ENCODE measurements around the gene LSAMP.
"Not testable (repeated sequence)": the region's sequence is repeated elsewhere in the genome, so short reads cannot be mapped to it uniquely, and the experiment has no call there.

LSAMP gene

DNA sequence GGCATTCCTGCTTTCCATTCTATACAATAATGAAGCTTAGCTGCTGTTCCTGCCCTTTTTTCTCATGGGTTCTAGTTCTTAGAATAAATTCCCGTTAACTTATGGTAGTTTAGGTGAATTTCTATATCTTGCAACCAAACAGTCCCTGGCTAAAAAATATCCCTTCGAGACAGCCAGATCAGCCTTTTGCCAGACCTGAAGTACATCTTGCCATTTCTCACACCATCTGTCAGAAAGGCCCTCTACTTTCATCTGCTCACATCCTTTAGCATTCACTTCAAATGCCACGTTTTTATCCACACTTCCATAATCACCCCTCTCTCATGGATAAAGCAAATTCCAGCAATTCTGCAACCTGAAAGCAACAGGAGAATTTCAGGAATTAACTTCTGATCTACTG lies 676.6 kb downstream of the LSAMP start:
- Histone ChIP-seq H3K9me3 (ENCODE audit: control insufficient read depth in 2 of 2, low read length in 2 of 2) (no peaks in the 10 kb centered on the region), H3K4me1 (ENCODE audit: control insufficient read depth, insufficient read depth, low read length) (peaks cover 4% of the 10 kb centered on the region), H3K27me3 (ENCODE audit: control insufficient read depth in 1 of 2, insufficient read depth in 2 of 2, low read length in 2 of 2) (no peaks in the 10 kb centered on the region), H3K27ac (ENCODE audit: low read length) (no peak overlapping the region), H3K36me3 (ENCODE audit: control insufficient read depth in 2 of 2, insufficient read depth in 2 of 2, low read length in 2 of 2) (no peaks in the 10 kb centered on the region), H3K9ac (ENCODE audit: low read length in 2 of 2) (no peak overlapping the region), H3K4me3 (ENCODE audit: low read length in 2 of 2) (no peak overlapping the region)

DNA sequence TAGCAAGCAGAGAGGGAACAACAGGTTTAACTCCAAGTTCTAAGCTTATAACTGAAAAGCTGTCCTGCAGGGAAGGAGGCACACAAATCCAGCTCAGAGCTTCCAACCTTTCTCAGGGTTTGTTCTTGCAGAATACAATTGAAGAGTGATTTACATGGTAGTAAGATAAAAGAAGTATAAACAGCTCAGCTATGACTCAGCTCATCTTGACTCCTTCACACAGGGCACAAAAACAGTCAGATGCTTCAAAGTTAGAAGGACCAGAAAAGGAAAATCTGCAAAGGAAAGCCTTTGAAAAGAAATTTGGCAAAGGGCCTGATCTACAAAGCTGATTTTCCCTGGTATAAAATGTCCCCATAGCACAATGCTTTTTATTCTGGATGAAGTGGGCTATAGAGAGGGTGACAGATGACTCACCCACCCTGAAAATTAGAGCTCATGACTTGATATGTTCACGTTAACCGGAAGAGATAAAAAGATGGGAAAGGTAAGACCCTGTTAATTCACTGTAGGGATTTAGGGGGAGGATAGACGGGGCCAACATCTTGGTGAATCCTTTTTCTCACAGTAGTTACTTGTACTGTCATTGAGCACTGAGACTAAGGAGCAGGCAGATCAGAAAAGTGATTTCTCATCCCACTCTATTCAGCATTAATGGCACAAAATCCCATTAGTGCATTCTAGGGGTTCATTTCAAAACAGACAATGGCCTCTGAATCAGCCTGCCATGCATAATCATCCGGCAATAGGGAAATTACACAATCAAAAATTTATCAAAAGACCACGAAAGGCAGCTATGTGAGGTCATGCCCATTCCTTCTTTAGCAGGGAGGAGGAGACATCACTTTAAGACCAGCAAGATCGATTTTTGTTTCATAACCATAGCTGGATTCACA lies 678.5 kb downstream of the LSAMP start:
- Histone ChIP-seq H3K36me3 (ENCODE audit: control insufficient read depth in 2 of 2, insufficient read depth in 2 of 2, low read length in 2 of 2) (no peaks in the 10 kb centered on the region), H3K27ac (ENCODE audit: low read length) (no peak overlapping the region), H3K9ac (ENCODE audit: low read length in 2 of 2) (no peak overlapping the region), H3K27me3 (ENCODE audit: control insufficient read depth in 1 of 2, insufficient read depth in 2 of 2, low read length in 2 of 2) (no peaks in the 10 kb centered on the region), H3K4me1 (ENCODE audit: control insufficient read depth, insufficient read depth, low read length) (peaks cover 4% of the 10 kb centered on the region), H3K4me3 (ENCODE audit: low read length in 2 of 2) (no peak overlapping the region), H3K9me3 (ENCODE audit: control insufficient read depth in 2 of 2, low read length in 2 of 2) (no peaks in the 10 kb centered on the region)

GRCh38 chr3:115761927-115762305 lies 683.4 kb downstream of the LSAMP start:
- Histone ChIP-seq H3K36me3 (ENCODE audit: control insufficient read depth in 2 of 2, insufficient read depth in 2 of 2, low read length in 2 of 2) (no peaks in the 10 kb centered on the region), H3K9ac (ENCODE audit: low read length in 2 of 2) (no peak overlapping the region), H3K4me3 (ENCODE audit: low read length in 2 of 2) (no peak overlapping the region), H3K4me1 (ENCODE audit: control insufficient read depth, insufficient read depth, low read length) (peaks cover 4% of the 10 kb centered on the region), H3K27ac (ENCODE audit: low read length) (no peak overlapping the region), H3K27me3 (ENCODE audit: control insufficient read depth in 1 of 2, insufficient read depth in 2 of 2, low read length in 2 of 2) (no peaks in the 10 kb centered on the region), H3K9me3 (ENCODE audit: control insufficient read depth in 2 of 2, low read length in 2 of 2) (no peaks in the 10 kb centered on the region)

DNA sequence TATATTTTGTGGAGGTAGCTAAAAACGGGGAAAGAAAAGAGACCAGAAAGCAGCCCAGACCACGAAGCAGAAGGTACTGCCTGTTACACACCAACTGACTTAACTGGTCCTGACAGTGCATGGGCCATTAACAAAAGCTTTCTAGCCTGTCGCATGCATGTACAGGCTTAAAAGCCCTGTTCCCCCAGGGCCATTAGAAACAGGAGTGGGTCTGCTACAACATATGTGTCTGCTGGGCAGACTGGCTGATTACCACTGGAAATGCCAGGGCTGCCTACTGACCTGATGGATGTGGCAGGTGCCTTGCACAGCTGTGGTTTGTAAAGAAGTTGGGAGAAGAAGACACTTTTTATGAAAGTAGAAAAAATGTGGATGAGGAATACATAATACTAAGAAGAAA lies 684.6 kb downstream of the LSAMP start:
- Histone ChIP-seq H3K9ac (ENCODE audit: low read length in 2 of 2) (no peak overlapping the region), H3K36me3 (ENCODE audit: control insufficient read depth in 2 of 2, insufficient read depth in 2 of 2, low read length in 2 of 2) (no peaks in the 10 kb centered on the region), H3K27ac (ENCODE audit: low read length) (no peak overlapping the region), H3K9me3 (ENCODE audit: control insufficient read depth in 2 of 2, low read length in 2 of 2) (no peaks in the 10 kb centered on the region), H3K4me1 (ENCODE audit: control insufficient read depth, insufficient read depth, low read length) (no peaks in the 10 kb centered on the region), H3K4me3 (ENCODE audit: low read length in 2 of 2) (no peak overlapping the region), H3K27me3 (ENCODE audit: control insufficient read depth in 1 of 2, insufficient read depth in 2 of 2, low read length in 2 of 2) (no peaks in the 10 kb centered on the region)

DNA sequence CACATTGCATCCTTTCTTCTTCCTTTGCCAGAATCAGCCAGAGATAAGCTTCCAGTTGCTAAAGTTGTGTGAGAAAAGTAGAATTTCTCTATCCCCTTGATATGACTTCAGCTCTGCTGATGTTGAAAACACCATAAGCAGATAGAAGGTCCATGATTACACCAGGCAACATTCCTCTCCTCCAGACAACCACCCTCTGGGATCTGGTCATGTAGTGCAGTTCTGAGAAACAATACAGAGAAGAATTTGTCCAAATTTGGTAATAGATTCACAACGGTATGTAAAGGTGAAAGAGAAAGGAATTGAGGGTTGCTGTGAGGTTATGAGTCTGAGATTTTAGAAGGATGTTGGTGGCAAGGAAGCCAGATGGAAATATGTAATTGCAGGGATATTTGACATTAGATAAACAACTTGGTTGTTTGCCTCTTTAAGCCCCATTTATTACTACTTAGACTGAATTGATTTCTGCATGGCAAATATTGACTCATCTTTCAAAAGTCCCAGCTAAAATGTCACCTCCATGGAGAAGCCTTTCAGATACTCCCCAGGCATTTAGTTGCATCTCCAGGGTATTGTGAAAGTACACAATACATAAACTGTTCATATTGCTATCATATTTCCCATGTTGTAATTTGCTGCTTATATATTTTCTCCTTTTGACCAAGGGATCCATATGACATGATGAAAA lies 687.1 kb downstream of the LSAMP start:
- no peaks in the 10 kb centered on the region for H3K36me3 ChIP-seq (ENCODE audit: control insufficient read depth in 2 of 2, insufficient read depth in 2 of 2, low read length in 2 of 2)
- no peak overlapping the region for H3K4me3 ChIP-seq (ENCODE audit: low read length in 2 of 2)
- no peaks in the 10 kb centered on the region for H3K27me3 ChIP-seq (ENCODE audit: control insufficient read depth in 1 of 2, insufficient read depth in 2 of 2, low read length in 2 of 2)
- H3K27ac ChIP-seq (ENCODE audit: low read length): no peak overlapping the region
- no peaks in the 10 kb centered on the region for H3K4me1 ChIP-seq (ENCODE audit: control insufficient read depth, insufficient read depth, low read length)
- no peak overlapping the region for H3K9ac ChIP-seq (ENCODE audit: low read length in 2 of 2)
- no peaks in the 10 kb centered on the region for H3K9me3 ChIP-seq (ENCODE audit: control insufficient read depth in 2 of 2, low read length in 2 of 2)

DNA sequence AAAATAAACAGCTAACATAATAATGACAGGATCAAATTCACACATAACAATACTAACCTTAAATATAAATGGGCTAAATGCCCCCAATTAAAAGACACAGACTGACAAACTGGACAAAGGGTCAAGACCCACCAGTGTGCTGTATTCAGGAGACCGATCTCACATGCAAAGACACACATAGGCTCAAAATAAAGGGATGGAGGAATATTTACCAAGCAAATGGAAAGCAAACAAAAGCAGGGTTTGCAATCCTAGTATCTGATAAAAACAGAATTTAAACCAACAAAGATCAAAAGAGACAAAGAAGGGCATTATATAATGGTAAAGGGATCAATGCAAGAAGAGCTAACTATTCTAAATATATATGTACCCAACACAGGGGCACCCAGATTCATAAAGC lies 692.3 kb downstream of the LSAMP start:
- H3K4me1 ChIP-seq (ENCODE audit: control insufficient read depth, insufficient read depth, low read length); H3K36me3 ChIP-seq (ENCODE audit: control insufficient read depth in 2 of 2, insufficient read depth in 2 of 2, low read length in 2 of 2); H3K27me3 ChIP-seq (ENCODE audit: control insufficient read depth in 1 of 2, insufficient read depth in 2 of 2, low read length in 2 of 2); H3K4me3 ChIP-seq (ENCODE audit: low read length in 2 of 2); H3K9ac ChIP-seq (ENCODE audit: low read length in 2 of 2); H3K9me3 ChIP-seq (ENCODE audit: control insufficient read depth in 2 of 2, low read length in 2 of 2); H3K27ac ChIP-seq (ENCODE audit: low read length): not testable (repeated sequence)
